GM10847 (cell line): ENCODE data around the gene PPP1R14D.

Source experiments
- POLR2A ChIP-seq: IDR thresholded peaks from 2 replicates; pipeline ENCODE4 v1.6.1; 2011; ENCODE audit not compliant: insufficient read length; ENCODE audit errors: extremely low read depth

PPP1R14D gene

DNA sequence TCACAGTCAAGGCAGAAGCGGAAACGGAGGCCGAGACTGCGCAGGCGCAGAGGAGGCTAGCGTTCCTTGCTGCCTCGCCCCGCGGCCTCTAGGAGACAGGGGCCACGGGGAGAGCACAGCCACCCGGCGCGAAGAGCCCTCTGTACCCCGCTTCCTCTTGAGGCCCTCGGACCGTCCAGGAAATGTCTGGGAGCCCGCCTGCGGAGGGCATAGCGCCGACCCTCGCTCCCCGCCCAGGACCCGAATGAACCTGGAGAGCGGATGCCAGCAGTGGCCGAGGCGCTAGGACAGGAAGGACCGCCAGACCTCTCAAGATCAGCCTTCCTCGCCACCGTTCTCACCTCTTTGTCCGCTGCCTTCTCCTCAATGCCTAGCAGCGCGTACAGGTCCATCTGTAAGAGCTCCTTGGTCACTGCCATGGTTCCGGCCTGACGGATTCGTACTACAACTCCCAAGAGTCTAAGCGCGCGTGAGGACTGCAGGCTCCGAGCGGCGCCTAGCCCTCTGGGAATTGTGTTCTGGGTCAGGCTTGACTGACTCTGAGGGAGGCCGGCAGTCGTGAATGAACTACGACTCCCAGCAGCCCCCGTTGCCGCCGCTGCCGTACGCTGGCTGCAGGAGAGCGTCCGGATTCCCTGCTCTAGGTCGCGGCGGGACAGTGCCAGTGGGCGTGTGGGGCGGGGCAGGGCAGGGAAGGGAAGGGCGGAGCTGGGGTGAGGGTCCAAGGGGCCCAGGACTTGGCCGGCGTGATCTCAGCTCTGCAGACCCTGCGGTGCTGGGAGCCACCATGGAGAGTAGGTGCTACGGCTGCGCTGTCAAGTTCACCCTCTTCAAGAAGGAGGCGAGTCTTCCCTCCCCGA is 21.2 kb downstream of the PPP1R14D start, which contains the start of the genes DNAJC17 and ZFYVE19:
DNAJC17 (minus strand) TSS at position 446 of the 860 bp plus-strand sequence; CDS start at position 419, 27 bp downstream.
ZFYVE19 (plus strand) TSS at position 62 of the 860 bp plus-strand sequence; CDS start at position 563, 501 bp downstream.
- TF ChIP-seq POLR2A, result peak; percentile 81

DNA sequence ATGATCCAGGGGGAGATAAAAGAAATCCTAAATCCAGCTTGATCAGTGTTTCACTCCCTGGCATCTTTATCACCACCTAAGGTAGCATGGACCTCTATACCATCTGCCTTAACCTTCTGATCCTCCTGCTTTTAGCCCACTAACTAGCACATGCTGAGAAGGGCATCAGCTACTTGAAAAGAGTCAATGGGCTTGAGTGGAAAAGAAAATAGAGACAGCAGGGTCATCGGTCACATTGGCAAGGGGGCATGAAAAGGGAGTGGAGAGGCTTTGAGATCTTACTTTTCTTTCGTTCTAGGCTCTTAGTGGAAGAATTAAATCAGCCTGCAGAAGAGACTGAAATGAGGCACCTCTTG is 21.9 kb downstream of the PPP1R14D start:
- no peak for TF ChIP-seq POLR2A

DNA sequence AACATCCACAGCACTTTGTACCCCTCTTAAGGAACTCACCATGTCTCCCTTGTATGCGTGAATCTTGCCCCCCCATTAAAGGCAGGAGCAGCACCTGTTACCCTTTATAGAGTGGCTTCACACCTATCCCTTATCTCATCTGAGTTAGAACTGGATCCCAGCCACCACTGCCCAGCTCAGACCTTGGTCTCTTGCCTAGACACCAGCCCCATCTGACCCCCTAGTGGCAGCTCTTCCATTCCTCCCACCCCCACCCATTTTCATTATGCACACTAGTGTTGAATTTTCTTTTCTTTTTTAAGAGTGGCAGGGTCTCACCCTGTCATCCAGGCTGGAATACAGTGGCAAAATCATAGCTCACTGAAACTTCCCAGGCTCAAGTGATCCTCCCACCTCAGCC is 24.8 kb downstream of the PPP1R14D start:
- no peak for TF ChIP-seq POLR2A

DNA sequence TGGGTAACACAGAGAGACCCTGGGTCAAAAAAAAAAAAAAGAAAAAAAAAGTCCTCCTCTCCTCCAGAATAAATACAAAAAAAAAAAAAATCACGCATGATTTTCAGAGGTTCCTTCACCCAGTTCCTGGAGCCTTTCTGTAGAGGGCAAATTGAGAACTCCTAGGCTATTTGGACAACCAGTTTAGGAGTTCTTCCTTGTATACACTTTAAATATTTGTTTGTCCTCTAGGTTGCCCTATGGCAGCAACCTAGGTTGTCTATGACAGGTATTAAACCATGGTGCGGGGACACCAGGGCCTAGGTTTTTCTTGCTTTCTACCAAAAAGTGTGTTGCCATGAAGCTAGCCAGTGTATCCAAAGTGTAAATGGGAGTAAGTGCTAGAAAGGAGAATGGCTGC is 25.4 kb downstream of the PPP1R14D start:
- no peak for TF ChIP-seq POLR2A

DNA sequence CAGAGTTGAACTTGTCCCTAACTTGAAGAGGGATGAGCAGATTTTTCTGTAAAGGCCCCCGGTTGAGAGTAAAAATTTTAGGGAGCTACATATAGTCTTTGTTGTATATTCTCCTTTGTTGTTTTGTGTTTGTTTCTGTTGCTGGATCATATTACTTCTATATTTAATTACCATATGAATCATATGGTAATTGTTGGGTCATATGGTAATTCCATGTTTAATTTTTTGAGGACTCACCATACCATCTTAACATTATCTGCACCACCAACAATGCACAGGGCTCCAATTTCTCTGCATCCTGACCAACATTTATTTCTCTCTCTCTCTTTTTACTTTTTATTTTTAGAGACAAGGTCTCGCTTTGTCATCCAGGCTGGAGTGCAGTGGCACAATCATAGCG is 29.0 kb downstream of the PPP1R14D start:
- no peak for TF ChIP-seq POLR2A

DNA sequence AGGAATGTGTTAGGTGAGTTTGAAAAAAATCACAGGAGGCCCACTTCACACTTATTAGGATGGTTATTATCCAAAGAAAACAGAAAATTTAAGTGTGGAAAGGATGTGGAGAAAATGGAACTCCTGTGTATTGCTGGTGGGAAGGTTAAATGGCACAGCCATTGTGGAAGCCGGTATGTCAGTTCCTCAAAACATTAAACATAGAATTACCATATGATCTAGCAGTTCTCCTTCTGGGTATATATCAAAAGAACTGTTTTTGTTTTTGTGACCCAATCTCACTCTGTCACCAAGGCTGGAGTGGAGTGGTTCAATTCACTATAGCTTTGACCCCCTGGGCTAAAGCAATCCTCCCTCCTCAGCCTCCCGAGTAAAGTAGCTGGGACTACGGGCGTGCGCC is 32.0 kb downstream of the PPP1R14D start:
- no peak for TF ChIP-seq POLR2A

DNA sequence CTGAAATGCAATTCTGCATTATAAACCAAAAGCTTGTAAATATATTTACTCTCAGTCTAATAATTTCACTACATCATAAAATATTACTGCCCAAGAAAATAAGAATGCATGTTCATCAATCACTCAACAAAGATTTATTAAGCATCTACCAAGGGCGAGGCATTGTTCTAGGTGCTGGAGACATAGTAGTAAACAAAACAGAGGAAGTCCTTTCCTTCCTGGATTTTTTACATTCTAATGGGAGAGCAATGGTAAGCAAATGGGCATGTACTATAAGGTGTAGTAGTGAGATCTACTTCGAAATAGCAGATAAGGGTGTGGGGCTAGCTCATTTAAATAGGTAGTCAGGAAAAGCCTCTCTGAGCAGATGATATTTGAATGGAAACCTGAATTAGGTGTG is 32.5 kb downstream of the PPP1R14D start:
- TF ChIP-seq POLR2A, result no peak

DNA sequence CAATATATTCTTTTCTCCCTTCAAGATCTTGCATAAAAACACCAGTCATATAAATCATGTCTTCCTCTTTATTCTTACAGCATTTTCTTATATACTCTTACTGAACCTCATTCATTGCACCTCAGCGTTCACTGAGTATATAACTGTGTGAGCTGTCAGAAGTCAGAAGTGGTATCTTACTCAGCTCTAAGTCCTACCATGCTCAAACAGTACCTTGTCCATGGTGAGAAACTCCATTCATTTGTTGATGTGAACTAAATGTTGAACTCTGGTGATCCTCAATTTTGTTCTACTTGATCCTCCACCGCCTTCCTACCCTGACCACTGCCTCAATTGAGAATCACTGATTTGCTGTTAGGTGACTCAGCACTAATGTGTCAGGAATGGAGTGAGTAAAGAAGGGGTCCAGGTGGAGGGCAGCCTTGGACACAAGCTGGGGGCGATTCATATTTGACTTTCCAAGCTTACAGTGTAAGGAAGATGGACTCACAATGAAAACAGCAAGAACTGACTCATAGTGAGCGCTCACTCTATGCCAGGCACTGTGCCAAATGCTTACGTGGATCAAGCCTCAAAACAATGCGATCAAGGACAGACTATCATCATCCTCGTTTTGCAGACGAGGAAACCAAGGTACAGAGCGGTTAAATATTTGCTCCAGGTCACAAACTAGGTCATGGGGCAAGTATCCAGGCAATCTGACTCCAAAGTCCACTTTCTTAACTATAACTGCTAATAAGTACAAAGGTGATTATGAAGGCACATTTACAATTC is 35.1 kb downstream of the PPP1R14D start:
- TF ChIP-seq POLR2A, result no peak

DNA sequence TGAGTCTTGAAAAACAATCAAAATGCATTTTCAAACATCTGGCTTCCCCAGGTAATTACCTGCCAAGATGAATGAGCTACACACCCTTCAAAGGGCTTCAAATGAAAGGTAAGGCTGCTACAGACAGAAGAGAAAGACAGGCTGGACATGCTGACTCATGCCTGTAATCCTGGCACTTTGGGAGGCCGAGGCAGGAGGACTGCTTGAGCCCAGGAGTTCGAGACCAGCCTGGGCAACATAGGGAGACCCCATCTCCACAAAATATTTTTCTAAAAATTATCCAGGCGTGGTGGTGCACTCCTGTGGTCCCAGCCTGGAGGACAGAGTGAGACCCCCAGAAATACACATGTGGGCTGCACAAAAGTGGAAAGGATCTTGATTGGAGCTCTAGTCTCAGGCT is 36.1 kb downstream of the PPP1R14D start:
- no peak for TF ChIP-seq POLR2A

DNA sequence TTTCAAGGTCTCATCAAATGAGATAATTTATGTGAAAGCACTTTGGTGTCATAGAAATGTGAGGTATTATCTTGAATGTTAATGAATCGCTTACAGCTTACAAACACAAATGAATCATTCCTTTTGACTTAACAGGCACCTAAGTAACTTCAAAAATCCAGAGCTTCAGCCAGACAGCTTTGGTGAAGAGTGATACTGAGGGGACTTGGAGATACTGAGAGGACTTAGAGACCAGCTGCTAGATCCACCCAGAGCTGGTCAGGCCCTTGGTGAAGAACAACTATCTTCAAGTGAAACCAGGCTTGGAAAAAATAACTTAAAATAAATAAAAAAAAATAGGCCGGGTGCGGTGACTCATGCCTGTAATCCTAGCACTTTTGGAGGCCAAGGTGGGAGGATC is 37.8 kb downstream of the PPP1R14D start:
- no peak for TF ChIP-seq POLR2A

DNA sequence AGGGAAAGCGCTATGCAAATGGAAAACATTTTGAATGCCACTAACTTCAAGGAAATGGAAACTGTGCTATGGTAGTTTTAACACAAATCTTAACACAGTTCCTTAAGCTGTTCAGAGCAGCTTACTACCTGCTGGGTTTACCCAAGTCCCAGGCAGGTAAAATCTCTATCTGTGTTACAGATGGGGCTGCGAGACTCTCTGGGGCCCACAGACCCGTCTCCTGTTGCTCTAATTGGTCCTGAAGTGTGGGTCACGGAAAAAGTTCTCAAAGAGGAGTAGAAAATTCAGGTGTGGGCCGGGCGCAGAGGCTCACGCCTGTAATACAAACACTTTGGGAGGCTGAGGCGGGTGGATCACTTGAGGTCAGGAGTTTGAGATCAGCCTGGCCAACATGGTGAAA is 38.5 kb downstream of the PPP1R14D start:
- TF ChIP-seq POLR2A, result no peak

DNA sequence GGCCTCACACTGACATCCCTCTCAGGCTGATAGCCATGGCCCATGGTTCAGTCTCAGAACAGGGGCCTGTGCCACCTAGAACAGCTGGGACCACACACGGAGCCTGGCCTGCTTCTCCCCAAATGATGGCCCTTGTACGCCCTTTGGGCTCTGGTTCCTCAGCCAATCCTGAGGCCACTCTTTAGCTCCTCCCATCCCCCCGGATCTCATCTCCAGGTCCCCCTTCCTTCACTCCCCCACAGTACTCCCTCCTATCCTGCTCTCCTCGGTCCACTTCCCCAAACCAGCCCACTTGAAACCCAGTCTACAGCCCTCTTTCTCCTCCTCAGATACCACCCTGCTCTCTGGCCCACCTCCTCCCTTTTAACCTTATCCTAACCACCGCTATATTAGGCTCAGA is 39.4 kb downstream of the PPP1R14D start:
- TF ChIP-seq POLR2A, result no peak

DNA sequence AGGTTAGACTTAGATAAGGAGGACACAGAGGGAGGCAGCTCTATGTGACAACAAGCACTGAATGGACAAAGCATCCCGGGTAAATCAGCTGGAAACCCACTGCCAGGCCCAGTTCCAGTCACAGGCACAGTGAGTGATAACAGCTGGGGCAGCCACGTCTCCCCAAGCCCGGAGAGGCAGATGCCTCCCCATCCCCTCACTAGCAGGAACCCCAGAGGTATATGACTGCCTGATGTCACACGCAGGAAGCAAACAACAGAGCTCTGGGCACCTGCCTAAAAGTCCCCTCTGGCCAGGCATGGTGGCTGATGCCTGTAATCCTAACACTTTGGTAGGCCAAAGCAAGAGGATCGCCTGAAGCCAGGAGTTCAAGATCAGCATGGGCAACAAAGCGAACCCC is 40.5 kb downstream of the PPP1R14D start:
- no peak for TF ChIP-seq POLR2A

DNA sequence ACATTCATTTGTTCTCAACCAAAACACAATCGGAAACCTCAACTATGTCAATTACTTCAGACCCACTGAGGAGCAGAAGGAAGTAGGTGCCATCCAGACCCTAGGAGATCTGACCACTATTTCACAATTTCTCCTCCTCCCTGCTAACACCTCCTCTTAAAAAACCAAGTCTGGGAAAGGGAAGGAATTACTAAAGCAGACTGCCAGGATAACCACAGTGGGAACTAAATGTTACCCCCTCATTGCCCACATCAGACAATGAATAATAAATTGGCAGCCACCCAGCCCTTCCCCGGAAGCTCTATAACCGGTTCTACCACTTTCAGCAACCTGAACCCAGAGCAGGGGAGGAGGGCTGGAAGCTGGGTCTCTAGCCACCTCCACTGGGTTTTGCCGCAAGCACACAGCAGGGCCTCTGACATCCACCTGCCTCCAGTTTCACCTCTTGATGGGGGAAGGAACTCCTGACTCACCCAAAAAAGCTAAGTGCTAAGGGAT is 41.1 kb downstream of the PPP1R14D start:
- TF ChIP-seq POLR2A, result no peak

DNA sequence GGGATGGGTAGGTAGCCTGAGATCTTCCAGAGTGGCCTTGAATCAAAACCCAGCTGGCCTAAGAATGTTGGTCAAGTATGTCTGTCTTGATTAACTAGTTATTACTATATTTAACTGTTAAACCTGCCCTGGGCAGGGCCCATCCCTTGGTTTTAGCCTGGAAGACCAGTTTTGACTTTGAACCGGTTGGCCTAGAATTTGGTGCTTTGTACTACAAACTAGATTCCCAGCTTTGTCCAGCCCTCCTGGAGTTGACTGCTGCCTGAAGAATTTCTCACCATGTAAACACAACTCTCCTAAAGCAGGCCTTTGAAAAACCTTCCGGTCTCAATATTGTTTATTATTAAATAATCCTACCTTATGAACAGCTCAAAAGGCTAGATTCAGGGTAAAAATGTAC is 42.7 kb downstream of the PPP1R14D start:
- TF ChIP-seq POLR2A, result no peak

DNA sequence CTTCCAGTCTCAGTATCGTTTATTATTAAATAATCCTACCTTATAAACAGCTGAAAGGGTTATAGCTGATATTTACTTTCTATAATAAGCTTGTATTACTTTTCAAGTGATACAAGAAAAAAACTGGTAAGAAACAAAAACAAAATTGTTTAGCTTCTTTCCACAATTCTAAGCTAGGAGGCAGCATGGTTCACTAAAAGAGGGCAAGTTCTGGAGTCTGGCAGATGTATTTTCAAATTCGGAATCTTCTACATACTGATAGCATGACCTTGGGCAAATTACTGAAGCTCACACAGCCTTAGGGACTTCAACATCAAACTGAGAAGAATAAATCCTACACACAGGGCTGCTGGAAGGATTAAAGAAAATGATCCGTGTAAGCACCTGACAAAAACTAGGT is 43.3 kb downstream of the PPP1R14D start:
- TF ChIP-seq POLR2A, result no peak
